Ovary (tissue), 3 donors: ENCODE data around the gene PTPRK.

Experiments
- CTCF ChIP-seq, 3 donors: fragments of 450-650 bp in 2 of 3; fragments of 200-600 bp in 1 of 3; IDR thresholded peaks; one replicate each; pipeline versions ENCODE4 v1.5.1 to v1.8.0; 2016 to 2022; ENCODE audit warnings: antibody characterized with exemption in 3 of 3, mild to moderate bottlenecking in 1 of 3
- POLR2A ChIP-seq: fragments of 450-650 bp; IDR thresholded peaks from one replicate; pipeline ENCODE4 v1.6.1; 2017; ENCODE audit warnings: antibody characterized with exemption, mild to moderate bottlenecking, moderate library complexity
- donor health status: DM: no; HTN: no; CAD: no.

- no peak for TF ChIP-seq CTCF (IDR thresholded peaks at IDR 0.05)
- TF ChIP-seq POLR2A: no peak
These were observed 327.4 kb downstream of the PTPRK start for GRCh38 chr6:128192972-128193371.
